GM19035 (cell line): ENCODE results near the gene AK4.

ENCODE experiments used
- ATAC-seq: cut with Tn5 transposase; IDR thresholded peaks from one replicate; pipeline ENCODE4 v1.9.1; 2021; ENCODE audit not compliant: unreplicated experiment

Gene AK4

GRCh38 chr1:65269612-65270011 lies 121.6 kb downstream of the AK4 start:
- no peak for ATAC-seq

GRCh38 chr1:65276197-65276939 lies 128.4 kb downstream of the AK4 start:
- ATAC-seq: no peak

GRCh38 chr1:65277605-65278347 lies 129.8 kb downstream of the AK4 start:
- ATAC-seq: no peak

- ATAC-seq: no peak
Observed at GRCh38 chr1:65278376-65279069, 130.5 kb downstream of the AK4 start.

GRCh38 chr1:65279070-65279779 lies 131.2 kb downstream of the AK4 start:
- ATAC-seq: no peak
